Stimulated activated CD8-positive, alpha-beta memory T cell treated with anti-CD3 and anti-CD28 coated beads, Interleukin-15, amount 100 ng/mL, for 1 hour (primary cell): ENCODE results near the gene MRGPRX4.
"Not testable (repeated sequence)": the region's sequence is repeated elsewhere in the genome, so short reads cannot be mapped to it uniquely, and the experiment has no call there.

Experiments
- DNase-seq: peaks from one replicate; pipeline ENCODE4 v3.0.0-alpha.2; 2020; ENCODE audit warnings: low read depth

The MRGPRX4 gene

DNA sequence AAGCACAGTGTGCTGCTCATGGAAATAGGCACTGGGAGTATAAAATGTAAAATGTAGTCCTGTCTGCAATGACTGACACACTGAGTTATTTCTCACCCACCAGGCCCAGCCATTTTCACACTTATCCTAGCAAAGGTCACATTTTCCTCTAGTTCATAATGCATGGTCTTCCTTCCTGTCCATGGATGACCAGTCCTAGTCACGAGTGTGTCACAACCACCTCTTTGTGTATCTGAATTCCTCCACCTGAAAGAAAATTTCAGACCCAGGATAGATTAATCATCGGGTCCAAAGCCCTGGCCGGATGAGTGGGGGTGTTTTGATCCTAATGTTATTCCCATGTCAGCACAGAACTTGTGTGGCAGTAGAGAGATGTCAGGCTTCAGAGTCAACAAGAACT is at the start of gene MRGPRX4:
Gene MRGPRX4, plus strand, starts transcription at position 172 of the 400 bp plus-strand sequence. CDS start 420 bp downstream, outside the sequence.
- DNase-seq, result no peak

DNA sequence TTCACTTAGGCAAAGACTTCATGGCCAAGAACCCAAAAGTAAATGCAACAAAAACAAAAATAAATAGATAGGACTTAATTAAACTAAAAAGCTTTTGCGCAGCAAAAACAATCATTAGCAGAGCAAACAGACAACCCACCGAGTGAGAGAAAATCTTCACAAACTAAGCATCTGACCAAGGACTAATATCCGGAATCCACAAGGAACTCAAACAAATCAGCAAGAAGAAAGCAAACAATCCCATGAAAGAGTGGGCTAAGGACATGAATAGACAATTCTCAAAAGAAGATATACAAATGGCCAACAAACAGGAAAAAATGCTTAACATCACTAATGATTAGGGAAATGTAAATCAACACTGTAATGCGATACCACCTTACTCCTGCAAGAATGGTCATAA is 41.5 kb upstream of the MRGPRX4 start:
- not testable (repeated sequence) for DNase-seq

DNA sequence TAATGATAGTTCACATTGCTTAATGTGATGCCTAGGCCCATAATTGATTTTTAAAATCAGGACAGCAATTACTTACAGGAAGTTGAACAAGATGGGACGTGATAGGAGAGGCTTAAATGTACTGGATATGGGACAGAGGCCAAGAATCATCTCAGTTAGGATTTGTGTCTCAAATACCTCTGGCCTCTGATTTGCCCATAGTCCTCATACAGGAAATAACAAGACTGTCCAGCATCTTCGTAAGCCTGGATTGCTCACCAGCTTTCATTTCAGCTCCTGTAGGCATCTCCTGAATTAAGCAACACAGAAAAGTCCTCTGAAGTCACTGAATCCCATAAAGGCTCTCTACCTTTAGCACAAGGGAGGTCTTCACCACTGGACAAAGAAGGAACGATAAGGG is 40.3 kb upstream of the MRGPRX4 start, which contains the start of gene MRGPRX3:
Gene MRGPRX3, plus strand, starts transcription at position 231 of the 400 bp plus-strand sequence. CDS start 4,632 bp downstream, outside the sequence.
- no peak for DNase-seq

DNA sequence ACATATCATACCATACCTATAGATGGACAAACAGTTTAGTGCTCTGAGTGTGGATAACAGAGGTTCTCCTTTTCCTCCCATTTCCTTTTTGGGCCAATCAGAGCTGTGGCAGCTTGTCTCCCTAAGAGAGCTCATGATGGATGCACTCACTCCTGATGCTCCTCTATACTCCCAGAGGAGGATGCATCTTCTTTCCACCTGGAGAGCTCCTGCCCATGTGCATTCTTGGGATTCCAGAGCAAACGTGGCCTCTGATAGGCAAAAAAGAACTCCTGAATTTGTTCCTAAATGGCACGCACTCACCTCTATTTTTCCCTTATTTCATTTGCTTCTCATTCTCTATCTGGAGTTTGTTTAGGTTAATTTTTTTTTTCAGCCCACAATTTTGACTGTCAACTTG is 37.3 kb upstream of the MRGPRX4 start:
- DNase-seq, result no peak

DNA sequence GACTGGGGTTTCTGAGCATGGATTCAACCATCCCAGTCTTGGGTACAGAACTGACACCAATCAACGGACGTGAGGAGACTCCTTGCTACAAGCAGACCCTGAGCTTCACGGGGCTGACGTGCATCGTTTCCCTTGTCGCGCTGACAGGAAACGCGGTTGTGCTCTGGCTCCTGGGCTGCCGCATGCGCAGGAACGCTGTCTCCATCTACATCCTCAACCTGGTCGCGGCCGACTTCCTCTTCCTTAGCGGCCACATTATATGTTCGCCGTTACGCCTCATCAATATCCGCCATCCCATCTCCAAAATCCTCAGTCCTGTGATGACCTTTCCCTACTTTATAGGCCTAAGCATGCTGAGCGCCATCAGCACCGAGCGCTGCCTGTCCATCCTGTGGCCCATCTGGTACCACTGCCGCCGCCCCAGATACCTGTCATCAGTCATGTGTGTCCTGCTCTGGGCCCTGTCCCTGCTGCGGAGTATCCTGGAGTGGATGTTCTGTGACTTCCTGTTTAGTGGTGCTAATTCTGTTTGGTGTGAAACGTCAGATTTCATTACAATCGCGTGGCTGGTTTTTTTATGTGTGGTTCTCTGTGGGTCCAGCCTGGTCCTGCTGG is 35.3 kb upstream of the MRGPRX4 start:
- DNase-seq, result no peak

DNA sequence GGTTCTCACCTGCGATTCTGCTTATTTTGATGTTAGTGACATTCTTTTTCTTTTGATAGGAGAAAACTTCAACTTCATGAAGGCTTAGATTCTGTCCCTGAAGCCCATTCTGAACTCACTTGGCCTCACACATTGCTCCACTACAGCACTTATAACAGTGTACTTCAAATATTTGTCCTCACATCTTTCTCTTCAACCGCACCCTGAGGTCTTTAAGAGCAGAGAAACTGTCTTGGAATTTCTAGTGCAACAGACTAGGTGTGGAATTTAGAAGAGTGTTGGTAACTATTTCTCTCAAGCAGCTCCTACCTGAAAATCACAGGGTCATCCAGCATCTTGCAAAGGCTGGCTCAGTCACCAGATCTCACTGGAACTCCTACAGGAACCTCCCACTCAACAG is 32.5 kb upstream of the MRGPRX4 start:
- no peak for DNase-seq

DNA sequence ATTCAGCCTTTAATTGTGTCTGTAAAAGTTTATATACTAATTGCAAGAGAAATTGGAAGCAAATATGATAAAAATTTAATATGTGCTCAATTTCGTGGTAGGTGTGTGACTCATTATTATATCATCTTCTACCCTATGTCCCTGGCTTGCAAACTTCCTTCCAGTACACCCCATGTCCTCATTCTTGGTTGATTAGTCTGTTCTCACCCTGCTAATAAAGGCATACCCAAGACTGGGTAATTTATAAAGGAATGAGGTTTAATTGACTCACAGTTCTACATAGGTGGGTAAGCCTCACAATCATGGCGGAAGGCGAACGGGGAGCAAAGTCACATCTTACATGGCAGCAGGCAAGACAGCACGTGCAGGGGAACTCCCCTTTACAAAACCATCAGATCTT is 28.4 kb upstream of the MRGPRX4 start:
- no peak for DNase-seq

DNA sequence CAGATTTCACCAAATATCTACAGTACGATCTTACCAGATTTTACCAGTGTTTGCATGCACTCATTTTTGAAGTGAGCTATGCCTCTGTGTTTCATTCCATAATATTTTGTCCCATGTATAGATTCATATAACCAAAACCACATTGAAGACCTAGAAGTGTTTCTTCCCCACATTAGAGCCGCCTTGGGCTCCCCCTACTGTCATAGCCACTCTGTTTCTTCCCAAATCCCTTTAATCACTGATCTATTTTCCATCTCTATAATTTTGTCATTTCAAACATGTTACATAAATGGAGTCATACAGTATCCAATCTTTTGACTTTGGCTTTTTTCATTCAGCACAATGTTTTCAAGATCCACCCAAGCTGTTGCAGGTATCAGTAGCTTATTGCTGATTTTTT is 27.6 kb upstream of the MRGPRX4 start:
- DNase-seq, result no peak

DNA sequence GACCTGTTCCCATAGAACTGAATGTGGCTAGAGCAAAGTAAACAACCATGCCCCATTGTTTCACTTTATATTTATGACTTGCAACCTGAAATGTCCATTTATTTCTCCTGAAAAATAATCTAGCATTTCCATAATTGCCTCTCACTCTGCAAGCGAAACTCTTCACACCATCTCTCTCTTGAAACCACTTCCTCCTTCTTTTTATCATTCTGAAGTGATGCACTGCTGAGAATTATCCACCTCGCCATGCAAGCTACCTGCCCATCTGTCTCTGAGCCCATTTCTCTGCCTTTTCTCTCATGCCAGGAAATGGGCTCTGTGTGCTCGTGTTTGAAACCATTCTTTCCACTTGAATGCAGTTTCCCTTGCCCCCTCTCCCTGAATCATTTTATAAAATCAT is 26.8 kb upstream of the MRGPRX4 start:
- DNase-seq, result no peak

DNA sequence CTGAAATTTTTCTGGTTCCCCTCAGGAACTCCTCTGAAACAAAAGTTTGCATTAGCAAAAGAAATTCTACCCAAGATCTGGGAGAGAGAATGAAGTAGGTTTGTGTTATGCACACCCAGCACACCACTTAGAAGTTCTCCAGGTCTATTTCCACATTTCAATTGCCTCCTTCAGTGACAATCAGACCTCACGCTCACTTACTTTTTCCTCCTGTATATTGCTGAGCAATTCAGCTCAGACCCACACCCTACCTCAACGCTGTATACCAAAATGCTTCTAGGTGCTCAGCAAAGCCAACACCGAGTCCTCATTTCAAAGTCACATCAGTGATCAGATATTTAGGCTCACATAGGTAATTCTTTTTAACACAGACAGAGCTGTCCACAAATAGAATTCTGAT is 21.1 kb upstream of the MRGPRX4 start:
- no peak for DNase-seq

DNA sequence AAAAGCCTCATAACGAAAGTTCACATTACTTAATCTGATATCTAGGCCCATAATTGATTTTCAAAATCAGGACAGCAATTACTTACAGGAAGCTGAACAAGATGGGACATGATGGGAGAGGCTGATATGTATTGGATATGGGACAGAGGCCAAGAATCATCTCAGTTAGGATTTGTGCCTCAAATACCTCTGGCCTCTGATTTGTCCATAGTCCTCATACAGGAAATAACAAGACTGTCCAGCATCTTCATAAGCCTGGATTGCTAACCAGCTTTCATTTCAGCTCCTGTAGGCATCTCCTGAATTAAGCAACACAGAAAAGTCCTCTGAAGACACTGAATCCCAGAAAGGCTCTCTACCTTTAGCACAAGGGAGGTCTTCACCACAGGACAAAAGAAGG is 4.3 kb upstream of the MRGPRX4 start:
- DNase-seq, result no peak

DNA sequence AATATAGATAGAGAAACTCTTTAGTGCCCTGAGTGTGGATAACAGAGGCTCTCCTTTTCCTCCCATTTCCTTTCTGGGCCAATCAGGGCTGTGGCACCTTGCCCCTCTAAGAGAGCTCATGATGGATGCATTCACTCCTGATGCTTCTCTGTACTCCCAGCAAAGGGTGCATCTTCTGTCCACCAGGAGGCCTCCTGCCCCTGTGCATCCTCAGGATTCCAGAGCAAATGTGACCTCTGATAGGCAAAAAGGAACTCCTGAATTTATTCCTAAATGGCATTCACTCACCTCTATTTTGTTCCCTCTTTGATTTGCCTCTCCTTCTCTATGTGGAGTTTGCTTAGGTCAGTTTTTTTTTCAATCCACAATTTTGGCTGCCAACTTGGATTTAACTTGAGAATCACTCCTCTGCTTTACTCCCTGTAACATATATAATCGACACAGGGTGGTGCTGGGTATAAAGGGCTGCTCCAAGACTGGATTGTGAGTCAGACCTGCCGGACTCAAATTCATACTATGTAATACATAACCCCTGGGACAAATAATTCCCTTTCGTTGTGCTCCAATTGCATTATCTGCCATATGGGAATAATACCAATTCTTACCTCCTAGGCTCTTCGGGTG is 1.1 kb upstream of the MRGPRX4 start:
- no peak for DNase-seq

DNA sequence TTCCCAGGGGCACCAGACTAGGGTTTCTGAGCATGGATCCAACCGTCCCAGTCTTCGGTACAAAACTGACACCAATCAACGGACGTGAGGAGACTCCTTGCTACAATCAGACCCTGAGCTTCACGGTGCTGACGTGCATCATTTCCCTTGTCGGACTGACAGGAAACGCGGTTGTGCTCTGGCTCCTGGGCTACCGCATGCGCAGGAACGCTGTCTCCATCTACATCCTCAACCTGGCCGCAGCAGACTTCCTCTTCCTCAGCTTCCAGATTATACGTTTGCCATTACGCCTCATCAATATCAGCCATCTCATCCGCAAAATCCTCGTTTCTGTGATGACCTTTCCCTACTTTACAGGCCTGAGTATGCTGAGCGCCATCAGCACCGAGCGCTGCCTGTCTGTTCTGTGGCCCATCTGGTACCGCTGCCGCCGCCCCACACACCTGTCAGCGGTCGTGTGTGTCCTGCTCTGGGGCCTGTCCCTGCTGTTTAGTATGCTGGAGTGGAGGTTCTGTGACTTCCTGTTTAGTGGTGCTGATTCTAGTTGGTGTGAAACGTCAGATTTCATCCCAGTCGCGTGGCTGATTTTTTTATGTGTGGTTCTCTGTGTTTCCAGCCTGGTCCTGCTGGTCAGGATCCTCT is 709 bp downstream of the MRGPRX4 start:
- no peak for DNase-seq

DNA sequence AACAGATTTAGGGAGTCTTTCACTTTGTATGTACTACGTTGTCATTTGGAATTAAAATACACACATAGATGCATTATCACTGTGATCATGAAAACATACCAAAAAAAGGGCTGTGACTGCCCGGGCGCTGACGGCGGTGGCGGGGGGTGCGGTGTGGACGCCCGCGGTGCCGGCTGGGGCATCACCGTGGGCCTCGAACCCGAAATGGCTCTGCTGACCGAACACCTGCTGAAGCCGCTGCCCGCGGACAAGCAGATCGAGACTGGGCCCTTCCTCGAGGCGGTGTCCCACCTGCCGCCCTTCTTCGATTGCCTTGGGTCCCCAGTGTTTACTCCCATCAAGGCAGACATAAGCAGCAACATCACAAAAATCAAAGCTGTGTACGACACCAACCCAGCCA is 16.2 kb downstream of the MRGPRX4 start:
- no peak for DNase-seq

DNA sequence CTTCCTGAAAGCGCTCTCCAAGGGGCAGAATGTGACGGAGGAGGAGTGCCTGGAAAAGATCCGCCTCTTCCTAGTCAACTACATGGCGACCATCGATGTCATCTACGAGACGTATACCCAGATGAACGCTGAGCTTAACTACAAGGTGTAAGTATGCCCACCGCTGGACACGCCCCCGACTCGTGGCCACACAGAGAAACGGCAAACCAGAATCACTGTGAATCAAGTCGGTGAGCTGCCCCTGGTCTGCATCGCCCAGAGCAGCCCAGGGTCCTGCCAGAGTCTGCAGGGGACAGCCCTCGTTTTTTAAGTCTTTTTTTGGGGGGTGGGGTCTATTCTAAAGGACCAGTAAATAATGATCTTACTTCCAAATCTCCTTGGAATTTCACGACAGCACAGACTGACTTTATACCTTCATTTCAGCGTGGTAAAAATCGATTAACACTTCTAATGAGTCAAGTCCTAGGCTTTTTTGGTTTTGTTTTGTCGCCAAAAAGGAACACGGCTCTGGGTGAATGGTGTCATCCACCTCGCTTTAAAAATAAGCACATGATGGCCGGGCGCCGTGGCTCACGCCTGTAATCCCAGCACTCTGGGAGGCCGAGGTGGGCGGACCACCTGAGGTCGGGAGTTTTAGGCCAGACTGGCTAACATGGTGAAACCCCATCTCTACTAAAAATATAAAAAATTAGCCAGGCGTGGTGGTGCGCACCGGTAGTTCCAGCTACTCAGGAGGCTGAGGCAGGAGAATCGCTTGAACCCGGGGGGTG is 17.0 kb downstream of the MRGPRX4 start:
- not testable (repeated sequence) for DNase-seq

DNA sequence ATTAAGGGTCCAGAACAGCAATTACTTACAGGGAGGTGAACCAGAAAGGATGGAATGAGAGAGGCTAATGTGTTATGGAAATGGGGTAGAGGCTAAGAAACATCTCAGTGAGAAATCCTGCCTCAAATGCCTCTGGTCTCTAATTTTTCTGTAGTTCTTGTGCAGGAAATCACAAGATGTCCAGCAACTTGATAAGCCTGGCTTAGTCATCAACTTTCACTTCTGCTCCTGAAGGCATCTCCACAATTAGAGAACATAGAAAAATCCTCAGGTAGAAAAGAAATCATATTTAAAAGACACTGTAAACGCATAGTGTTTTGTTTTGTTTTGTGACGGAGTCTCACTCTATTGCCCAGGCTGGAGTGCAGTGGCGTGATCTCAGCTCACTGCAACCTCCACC is 18.7 kb downstream of the MRGPRX4 start:
- DNase-seq, result no peak

DNA sequence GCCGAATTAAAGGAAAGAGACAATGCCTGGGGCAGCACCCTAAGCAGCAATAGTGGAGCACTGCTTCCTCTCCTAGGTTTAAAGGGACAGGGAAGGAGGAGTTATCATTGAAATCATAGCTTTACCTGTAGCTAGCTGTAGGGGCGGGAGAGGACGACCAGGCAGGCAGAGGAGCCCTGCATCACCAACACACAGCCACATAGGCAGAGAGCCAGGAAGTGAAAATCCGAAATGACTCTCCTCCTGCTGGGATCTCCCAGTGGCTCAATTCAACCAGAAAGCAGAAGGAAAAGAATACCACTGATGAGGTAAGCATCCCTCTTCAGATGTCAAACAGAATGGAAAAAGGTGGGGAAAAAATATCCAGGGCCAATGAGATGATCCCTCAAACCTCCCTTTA is 20.4 kb downstream of the MRGPRX4 start:
- DNase-seq, result no peak

DNA sequence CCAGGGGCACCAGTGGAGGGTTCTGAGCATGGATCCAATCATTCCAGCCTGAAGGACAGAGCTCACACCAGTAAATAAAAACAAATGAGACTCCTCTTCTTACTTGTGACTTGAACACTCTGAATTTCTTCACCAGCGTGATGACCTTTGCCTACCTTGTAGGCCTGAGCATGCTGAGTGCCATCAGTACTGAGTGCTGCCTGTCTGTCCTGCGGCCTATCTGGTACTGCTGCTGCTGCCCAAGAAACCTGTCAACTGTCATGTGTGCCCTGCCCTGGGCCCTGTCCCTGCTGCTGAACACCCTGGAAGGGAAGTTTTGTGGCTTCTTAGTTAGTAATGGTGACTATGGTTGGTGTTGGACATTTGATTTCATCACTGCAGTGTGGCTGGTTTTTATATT is 23.9 kb downstream of the MRGPRX4 start:
- DNase-seq, result no peak

DNA sequence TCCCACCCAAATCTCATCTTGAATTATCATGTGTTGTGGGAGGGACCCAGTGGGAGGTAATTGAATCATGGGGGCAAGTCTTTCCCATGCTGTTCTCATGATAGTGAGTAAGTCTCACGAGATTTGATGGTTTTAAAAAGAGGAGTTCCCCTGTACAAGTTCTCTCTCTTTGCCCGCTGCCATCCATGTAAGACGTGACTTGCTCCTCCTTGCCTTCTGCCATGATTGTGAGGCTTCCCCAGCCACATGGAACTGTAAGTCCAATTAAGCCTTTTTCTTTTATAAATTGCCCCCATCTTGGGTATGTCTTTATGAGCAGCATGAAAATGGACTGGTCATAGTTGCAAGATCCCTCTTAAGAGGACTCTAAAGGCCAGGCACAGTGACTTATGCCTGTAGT is 25.1 kb downstream of the MRGPRX4 start:
- not testable (repeated sequence) for DNase-seq

DNA sequence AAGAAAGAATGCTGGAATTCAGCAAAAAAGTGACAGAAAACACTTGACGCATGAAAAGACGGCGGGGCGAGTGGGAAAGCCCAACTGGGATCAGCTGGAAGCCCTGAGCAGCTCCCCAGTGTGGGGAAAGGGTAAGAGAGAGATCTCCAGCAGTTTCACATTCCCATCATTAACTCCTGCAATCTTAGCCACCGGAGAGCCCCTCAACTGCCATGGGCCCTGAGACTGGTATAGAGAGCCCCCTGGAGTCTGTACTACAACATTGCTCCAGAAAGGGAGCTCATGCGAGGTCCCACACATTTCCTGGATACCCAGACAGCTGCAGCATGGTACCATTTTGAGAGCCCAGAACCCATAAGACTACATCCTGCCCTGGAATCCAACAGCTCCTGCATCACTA is 31.1 kb downstream of the MRGPRX4 start:
- DNase-seq, result no peak

DNA sequence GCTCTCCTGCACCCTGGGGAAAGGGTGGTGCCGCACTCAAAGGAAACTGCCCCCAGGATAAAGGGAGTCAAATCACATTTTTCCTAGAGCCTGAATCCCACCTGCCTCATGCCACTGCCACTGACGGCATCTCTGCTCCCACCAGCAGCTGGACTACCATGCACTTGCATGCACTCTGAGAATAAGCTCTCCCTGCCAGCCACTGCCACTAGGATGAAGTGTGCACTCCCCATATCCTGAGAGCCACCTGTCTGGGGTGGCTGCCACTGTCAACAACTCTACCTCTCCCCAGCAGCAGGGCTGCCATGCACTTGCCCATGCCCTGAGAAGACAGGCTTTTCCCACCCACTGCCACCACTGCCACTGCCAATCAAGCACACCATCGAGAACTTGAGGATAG is 31.6 kb downstream of the MRGPRX4 start:
- no peak for DNase-seq

DNA sequence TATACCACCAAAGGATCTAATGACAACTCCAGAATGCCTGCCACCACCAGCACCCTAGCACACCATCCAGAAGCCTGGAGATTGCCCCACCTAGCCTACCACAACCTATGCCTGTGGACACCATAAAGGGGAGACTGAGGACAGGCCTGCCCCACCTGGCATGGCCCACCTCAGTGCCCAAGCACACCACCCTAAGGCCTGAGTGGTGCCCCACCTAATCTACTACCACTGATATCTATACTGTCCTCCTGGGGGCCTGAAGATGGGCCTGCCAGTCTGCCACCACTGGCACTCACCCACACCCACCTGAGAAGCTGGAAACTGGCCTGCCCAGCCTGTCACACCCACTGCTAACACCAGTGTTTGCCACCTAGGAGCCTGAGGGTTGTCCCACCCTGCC is 32.1 kb downstream of the MRGPRX4 start:
- DNase-seq, result no peak

DNA sequence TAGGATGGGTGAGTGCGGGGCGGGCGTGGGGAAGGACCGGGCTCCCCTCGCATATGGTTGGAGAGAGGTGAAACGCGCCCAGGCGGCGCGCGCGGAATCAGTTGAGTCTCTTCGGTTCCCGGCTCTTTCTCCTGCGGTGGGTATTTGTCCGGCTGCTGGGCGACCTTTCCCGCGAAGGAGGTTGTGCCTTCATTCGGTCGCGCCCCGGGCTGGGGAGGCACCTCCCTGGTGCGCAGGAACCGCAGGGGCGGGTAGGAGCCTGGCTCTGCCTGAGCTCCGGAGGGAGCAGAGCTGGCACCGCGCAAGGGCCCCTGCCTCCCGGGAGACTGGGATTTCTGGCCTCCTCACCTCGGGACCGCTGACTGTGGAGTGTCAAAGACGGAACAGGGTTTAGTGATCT is 36.4 kb downstream of the MRGPRX4 start:
- DNase-seq, result no peak
